ENCODE results near the gene NLGN4X. TPM values are rescaled to one million over a fixed set of nuclear protein-coding genes. Genes with fewer than 3 reads are reported as not detected.

NLGN4X gene
- total RNA-seq, 6 donors from 2014 or later, result 1.1 to 3.1 (median 2.3) TPM

DNA sequence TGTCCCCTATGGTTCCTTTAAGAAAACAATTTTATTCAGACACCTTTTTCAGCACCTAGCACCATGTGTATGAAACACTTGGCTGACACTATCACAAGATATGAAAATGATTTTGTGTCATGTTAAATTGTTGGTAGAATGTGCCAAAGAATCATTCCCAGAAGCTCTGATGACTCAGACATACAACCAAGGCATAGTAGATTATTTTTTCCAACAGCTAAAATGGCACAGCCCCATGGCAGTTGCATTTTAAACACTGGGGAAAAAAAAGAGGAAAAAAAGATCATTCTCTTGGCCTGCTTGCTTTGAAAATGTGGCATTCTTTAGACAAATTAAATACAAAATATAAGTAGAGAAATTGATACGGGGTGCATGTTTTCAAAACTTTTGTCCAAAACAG lies 230.2 kb downstream of the NLGN4X start:
- ATAC-seq (ENCODE audit: low FRiP score in 2 of 2), result no peak
- Histone ChIP-seq H3K4me1 (no peaks in the 10 kb centered on the region), H3K27ac (no peak overlapping the region), H3K4me3 (no peak overlapping the region), H3K9me3 (no peaks in the 10 kb centered on the region), H3K36me3 (no peaks in the 10 kb centered on the region), H3K27me3 (no peaks in the 10 kb centered on the region)
- TF ChIP-seq POLR2A (IDR thresholded peaks at IDR 0.05), result no peak
- 100% methylated on average over 1 of the region's 1 CpG for WGBS, 2 donors
- no peak for DNase-seq

DNA sequence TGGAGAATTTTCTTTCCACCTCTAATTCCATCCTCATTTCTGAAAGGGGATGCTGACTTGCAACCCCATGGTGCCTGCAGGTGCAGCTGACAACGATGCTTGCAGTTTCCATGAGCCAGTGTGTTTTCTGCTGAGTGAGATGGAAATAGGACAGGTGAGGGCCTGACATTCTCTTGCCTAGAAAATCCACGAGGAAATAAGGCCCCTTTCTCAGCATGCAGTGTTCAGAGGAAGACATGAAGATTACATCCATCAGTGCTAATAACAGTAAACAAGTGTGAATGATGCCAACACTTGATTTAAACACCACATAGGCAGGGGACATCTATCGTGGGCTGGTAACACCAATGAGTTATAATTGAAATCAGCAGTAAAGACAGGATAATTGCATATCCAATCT lies 237.3 kb downstream of the NLGN4X start:
- no peaks in the 10 kb centered on the region for H3K36me3 ChIP-seq
- no peaks in the 10 kb centered on the region for H3K4me1 ChIP-seq
- TF ChIP-seq EP300 (IDR thresholded peaks at IDR 0.05) (no peak), POLR2A (IDR thresholded peaks at IDR 0.05) (no peak), POLR2AphosphoS5 (IDR thresholded peaks at IDR 0.05) (no peak)
- TF ChIP-seq, protein P1, sequence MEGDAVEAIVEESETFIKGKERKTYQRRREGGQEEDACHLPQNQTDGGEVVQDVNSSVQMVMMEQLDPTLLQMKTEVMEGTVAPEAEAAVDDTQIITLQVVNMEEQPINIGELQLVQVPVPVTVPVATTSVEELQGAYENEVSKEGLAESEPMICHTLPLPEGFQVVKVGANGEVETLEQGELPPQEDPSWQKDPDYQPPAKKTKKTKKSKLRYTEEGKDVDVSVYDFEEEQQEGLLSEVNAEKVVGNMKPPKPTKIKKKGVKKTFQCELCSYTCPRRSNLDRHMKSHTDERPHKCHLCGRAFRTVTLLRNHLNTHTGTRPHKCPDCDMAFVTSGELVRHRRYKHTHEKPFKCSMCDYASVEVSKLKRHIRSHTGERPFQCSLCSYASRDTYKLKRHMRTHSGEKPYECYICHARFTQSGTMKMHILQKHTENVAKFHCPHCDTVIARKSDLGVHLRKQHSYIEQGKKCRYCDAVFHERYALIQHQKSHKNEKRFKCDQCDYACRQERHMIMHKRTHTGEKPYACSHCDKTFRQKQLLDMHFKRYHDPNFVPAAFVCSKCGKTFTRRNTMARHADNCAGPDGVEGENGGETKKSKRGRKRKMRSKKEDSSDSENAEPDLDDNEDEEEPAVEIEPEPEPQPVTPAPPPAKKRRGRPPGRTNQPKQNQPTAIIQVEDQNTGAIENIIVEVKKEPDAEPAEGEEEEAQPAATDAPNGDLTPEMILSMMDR (IDR thresholded peaks at IDR 0.05), result no peak
- H3K9me3 ChIP-seq, result no peaks in the 10 kb centered on the region
- no peak overlapping the region for H3K4me3 ChIP-seq
- DNase-seq, result no peak
- ATAC-seq (ENCODE audit: low FRiP score in 2 of 2), result no peak
- no peak overlapping the region for H3K27ac ChIP-seq
- H3K27me3 ChIP-seq, result no peaks in the 10 kb centered on the region
- 54 to 63% methylated on average over 3 of the region's 3 CpGs for WGBS, 2 donors

DNA sequence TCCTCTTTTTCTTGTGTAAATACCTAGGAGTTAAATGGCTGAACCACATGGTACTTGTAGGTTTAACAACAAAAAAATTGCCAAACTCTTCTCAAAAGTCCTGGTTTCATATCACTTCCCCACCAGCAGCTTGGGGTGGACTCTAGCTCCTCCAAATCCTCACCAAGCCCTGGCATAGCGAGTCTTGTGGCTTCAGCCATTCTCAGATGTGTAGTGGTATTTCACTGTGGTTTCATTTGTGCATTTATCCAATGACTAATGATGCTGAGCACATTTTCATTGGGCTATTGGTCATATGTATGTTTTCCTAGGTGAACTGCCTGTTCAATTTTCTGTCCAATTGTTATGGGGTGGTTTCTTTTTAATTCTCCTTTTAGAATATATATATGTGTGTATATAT lies 249.3 kb downstream of the NLGN4X start:
- TF ChIP-seq POLR2AphosphoS5 (IDR thresholded peaks at IDR 0.05) (no peak), EP300 (IDR thresholded peaks at IDR 0.05) (no peak), POLR2A (IDR thresholded peaks at IDR 0.05) (no peak)
- TF ChIP-seq, protein P1 (IDR thresholded peaks at IDR 0.05), result no peak
- H3K27ac ChIP-seq, result no peak overlapping the region

DNA sequence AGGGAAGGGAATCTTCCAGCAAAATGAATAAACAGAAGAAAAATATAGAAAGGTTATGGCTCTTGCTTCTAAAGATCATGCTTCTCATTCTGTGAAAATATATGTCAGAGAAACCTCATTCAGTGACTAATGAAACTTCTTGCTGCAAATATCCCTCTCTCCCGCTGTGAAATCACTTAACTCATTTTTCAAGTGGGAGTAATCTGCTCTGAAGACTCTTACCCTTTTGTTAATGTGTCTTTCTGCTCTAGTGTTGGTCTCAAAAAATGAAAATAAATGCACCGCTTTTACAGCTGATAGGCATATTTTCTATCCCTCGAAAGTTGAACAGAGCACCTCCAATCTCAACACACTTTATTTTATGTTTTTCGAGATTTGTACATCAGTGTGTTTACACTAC lies 252.3 kb downstream of the NLGN4X start:
- TF ChIP-seq POLR2AphosphoS5 (IDR thresholded peaks at IDR 0.05) (no peak), EP300 (IDR thresholded peaks at IDR 0.05) (no peak)
- TF ChIP-seq, protein P1 (IDR thresholded peaks at IDR 0.05), result no peak
- Histone ChIP-seq H3K9me3 (no peaks in the 10 kb centered on the region), H3K36me3 (no peaks in the 10 kb centered on the region), H3K4me1 (no peaks in the 10 kb centered on the region), H3K27ac (no peak overlapping the region), H3K4me3 (no peak overlapping the region), H3K27me3 (no peaks in the 10 kb centered on the region)
- DNase-seq (no peak), ATAC-seq (ENCODE audit: low FRiP score in 2 of 2) (no peak)
- whole genome bisulfite sequencing, 2 donors, result 63 to 67% methylated on average over 4 of the region's 4 CpGs

More for the DNA sequence above, 249.3 kb downstream of the NLGN4X start:
- Histone ChIP-seq H3K27me3 (no peaks in the 10 kb centered on the region), H3K9me3 (no peaks in the 10 kb centered on the region), H3K4me1 (no peaks in the 10 kb centered on the region), H3K36me3 (no peaks in the 10 kb centered on the region), H3K4me3 (no peak overlapping the region)
- ATAC-seq (ENCODE audit: low FRiP score in 2 of 2) (no peak), DNase-seq (no peak)
- 75 to 80% methylated on average over 1 of the region's 1 CpG for WGBS, 2 donors

DNA sequence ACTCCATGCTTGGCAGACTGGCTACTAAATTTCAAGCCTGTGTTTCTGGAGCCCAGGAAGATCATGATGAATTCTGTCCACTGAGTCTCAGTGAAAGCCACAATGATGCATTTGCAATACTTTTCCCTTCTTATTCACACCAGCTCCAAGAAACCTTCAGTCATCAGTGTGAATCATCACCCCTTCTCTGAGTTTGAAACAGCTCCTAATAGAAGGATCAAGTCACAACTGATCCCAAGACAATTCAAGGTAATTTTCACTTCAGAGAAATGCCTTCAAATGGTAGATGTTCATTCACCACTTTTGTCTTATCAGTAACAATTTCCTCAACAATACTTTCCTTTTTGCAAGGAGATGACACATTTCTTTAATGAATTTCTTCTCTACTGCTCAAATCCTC lies 257.4 kb downstream of the NLGN4X start:
- H3K4me3 ChIP-seq, result no peak overlapping the region
- no peaks in the 10 kb centered on the region for H3K9me3 ChIP-seq
- ATAC-seq (ENCODE audit: low FRiP score in 2 of 2), result no peak
- no peaks in the 10 kb centered on the region for H3K4me1 ChIP-seq
- H3K27ac ChIP-seq, result no peak overlapping the region
- DNase-seq, result no peak
- H3K36me3 ChIP-seq, result no peaks in the 10 kb centered on the region
- TF ChIP-seq, protein P1 (IDR thresholded peaks at IDR 0.05), result no peak
- no peak for TF ChIP-seq POLR2AphosphoS5 (IDR thresholded peaks at IDR 0.05)
- H3K27me3 ChIP-seq, result no peaks in the 10 kb centered on the region

Data from upper lobe of left lung (tissue), 6 donors.